Measurements from ENCODE around the gene OR52I2. TPM values are rescaled to one million over a fixed set of nuclear protein-coding genes. Genes with fewer than 3 reads are reported as not detected.
A peak's percentile ranks its signal among the peaks of the same experiment; 100 is the strongest.

The OR52I2 gene
- total and polyA plus RNA-seq, 2 donors (not counting 1 experiment from before 2014, with no cell fraction given) = not detected

DNA sequence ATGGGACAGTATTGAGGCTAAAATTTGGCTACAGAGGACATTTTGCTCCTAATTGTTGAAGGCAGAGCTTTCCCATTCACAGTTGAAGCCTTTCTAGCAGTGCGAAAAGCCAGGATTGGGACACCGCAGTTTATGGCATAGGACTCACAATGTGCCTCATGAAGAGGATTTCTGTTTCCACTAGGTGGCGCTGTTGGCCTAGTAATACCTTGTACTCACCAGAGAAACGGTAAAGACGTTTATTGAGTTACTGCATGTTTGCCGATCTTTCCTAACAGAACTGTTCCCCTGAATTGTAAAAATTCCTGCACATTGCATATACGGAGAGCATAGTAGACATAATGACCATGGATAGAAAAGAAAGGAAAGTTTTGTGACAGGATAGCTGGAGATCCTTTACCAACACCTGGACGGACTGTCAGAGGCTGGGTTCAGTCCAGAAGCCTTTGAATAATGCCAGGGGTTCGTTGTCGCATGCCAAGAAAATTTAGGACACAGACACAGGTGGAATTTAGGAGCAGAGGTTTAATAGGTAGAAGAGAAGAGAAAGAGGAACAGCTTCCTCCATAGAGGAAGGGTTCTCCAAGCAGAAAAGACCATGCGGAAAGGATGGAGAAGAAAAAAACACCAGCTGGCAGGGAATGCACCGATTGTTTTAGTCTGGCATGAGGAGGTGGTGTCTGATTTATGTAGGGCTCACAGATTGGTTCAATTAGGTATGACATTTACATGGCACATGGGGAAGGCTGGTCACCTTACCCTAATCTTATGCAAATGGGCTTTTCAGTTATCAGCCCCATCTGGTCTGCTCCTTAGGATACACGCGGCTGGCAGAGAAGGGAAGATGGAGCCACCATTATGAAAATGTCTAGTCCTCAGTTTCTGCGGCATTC is 44.9 kb downstream of the OR52I2 start:
- WGBS (ENCODE audit: insufficient coverage) = 73% methylated on average over 8 of the region's 15 CpGs
- no peaks in the 10 kb centered on the region for H3K4me1 ChIP-seq (ENCODE audit: control insufficient read depth in 2 of 2, insufficient read depth in 2 of 2, low read length in 2 of 2)
- DNase-seq (peak; percentile 46), ATAC-seq (ENCODE audit: low read depth) (no peak)
- H3K4me1 Mint-ChIP-seq = no peaks in the 10 kb centered on the region
- intact Hi-C loops (cut with micrococcal nuclease) = no loop called here
- peaks cover 0 to 14% (median 6%) of the 10 kb centered on the region in 3 donors for H3K9me3 ChIP-seq (ENCODE audit: control extremely low read depth in 1 of 3, control insufficient read depth in 2 of 3, insufficient read depth in 1 of 3, low read length in 2 of 3)
- ChIA-PET POLR2A (no interaction called here), CTCF (interaction anchor here (2.3 kb wide), 1 partner anchor 11 kb away, joined by 24 read pairs; the partner anchor contains the start of gene OR51D1)
- no peaks in the 10 kb centered on the region for H4K20me1 ChIP-seq (ENCODE audit: control insufficient read depth, insufficient read depth, low read length, poor library complexity, severe bottlenecking)
- peaks cover 51% of the 10 kb centered on the region for H3K27me3 Mint-ChIP-seq
- no peak overlapping the region for H3K27ac ChIP-seq (ENCODE audit: low read length in 2 of 2)
- H3K27me3 ChIP-seq (replicated peaks in 1 of 4; ENCODE audit: control extremely low read depth in 1 of 4, control insufficient read depth in 3 of 4, insufficient read depth in 4 of 4, low read length in 3 of 4) = peaks cover 0 to 10% (median 8%) of the 10 kb centered on the region in 4 experiments
- H3K9me3 Mint-ChIP-seq (ENCODE audit: insufficient read depth) = peaks cover 11% of the 10 kb centered on the region
- H3K79me2 ChIP-seq (ENCODE audit: control insufficient read depth, insufficient read depth, low read length) = no peaks in the 10 kb centered on the region
- H3K4me2 ChIP-seq (replicated peaks; ENCODE audit: low read depth, low read length, poor library complexity, severe bottlenecking) = no peak overlapping the region
- no peaks in the 10 kb centered on the region for H3K36me3 ChIP-seq (replicated peaks in 1 of 2; ENCODE audit: control extremely low read depth in 1 of 2, control insufficient read depth in 1 of 2, extremely low read depth in 1 of 2, insufficient read depth in 2 of 2, low read length in 1 of 2)
- no peak overlapping the region for H2AFZ ChIP-seq (ENCODE audit: insufficient read depth, low read depth, low read length, poor library complexity, severe bottlenecking)
- H3K27ac Mint-ChIP-seq = no peak overlapping the region
- no peak overlapping the region for H3K4me3 Mint-ChIP-seq
- H3K4me3 ChIP-seq (ENCODE audit: control extremely low read depth in 1 of 5, extremely low read depth in 1 of 5, insufficient read depth in 1 of 5, low read depth in 2 of 5, low read length in 4 of 5) = no peak overlapping the region
- TF ChIP-seq, protein P1, sequence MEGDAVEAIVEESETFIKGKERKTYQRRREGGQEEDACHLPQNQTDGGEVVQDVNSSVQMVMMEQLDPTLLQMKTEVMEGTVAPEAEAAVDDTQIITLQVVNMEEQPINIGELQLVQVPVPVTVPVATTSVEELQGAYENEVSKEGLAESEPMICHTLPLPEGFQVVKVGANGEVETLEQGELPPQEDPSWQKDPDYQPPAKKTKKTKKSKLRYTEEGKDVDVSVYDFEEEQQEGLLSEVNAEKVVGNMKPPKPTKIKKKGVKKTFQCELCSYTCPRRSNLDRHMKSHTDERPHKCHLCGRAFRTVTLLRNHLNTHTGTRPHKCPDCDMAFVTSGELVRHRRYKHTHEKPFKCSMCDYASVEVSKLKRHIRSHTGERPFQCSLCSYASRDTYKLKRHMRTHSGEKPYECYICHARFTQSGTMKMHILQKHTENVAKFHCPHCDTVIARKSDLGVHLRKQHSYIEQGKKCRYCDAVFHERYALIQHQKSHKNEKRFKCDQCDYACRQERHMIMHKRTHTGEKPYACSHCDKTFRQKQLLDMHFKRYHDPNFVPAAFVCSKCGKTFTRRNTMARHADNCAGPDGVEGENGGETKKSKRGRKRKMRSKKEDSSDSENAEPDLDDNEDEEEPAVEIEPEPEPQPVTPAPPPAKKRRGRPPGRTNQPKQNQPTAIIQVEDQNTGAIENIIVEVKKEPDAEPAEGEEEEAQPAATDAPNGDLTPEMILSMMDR (IDR thresholded peaks at IDR 0.05) = peak; percentile 69
- TF ChIP-seq EZH2 (IDR thresholded peaks at IDR 0.05; ENCODE audit: borderline replicate concordance, insufficient read depth, low read depth, low read length, poor library complexity, severe bottlenecking) = no peak
- no peak overlapping the region for H3K9ac ChIP-seq (ENCODE audit: low read length)

GRCh38 chr11:4636136-4636535 is 54.6 kb downstream of the OR52I2 start:
- Mint-ChIP-seq H3K4me1 (no peaks in the 10 kb centered on the region), H3K9me3 (ENCODE audit: insufficient read depth) (no peaks in the 10 kb centered on the region), H3K27me3 (peaks cover 11% of the 10 kb centered on the region), H3K4me3 (no peak overlapping the region), H3K27ac (no peak overlapping the region)
- Histone ChIP-seq H3K9me3 (ENCODE audit: control extremely low read depth in 1 of 3, control insufficient read depth in 2 of 3, insufficient read depth in 1 of 3, low read length in 2 of 3) (peaks cover 0 to 5% (median 0%) of the 10 kb centered on the region in 3 donors), H2AFZ (ENCODE audit: insufficient read depth, low read depth, low read length, poor library complexity, severe bottlenecking) (no peak overlapping the region), H3K27me3 (replicated peaks in 1 of 4; ENCODE audit: control extremely low read depth in 1 of 4, control insufficient read depth in 3 of 4, insufficient read depth in 4 of 4, low read length in 3 of 4) (peaks cover 0 to 10% (median 5%) of the 10 kb centered on the region in 4 experiments), H3K4me1 (ENCODE audit: control insufficient read depth in 2 of 2, insufficient read depth in 2 of 2, low read length in 2 of 2) (peaks cover 0 to 3% of the 10 kb centered on the region in 2 donors), H3K36me3 (replicated peaks in 1 of 2; ENCODE audit: control extremely low read depth in 1 of 2, control insufficient read depth in 1 of 2, extremely low read depth in 1 of 2, insufficient read depth in 2 of 2, low read length in 1 of 2) (no peaks in the 10 kb centered on the region), H3K9ac (ENCODE audit: low read length) (no peak overlapping the region), H3K4me2 (replicated peaks; ENCODE audit: low read depth, low read length, poor library complexity, severe bottlenecking) (no peak overlapping the region), H3K4me3 (ENCODE audit: control extremely low read depth in 1 of 5, extremely low read depth in 1 of 5, insufficient read depth in 1 of 5, low read depth in 2 of 5, low read length in 4 of 5) (no peak overlapping the region), H3K79me2 (ENCODE audit: control insufficient read depth, insufficient read depth, low read length) (no peaks in the 10 kb centered on the region), H3K27ac (ENCODE audit: low read length in 2 of 2) (no peak overlapping the region), H4K20me1 (ENCODE audit: control insufficient read depth, insufficient read depth, low read length, poor library complexity, severe bottlenecking) (no peaks in the 10 kb centered on the region)
- no peak for DNase-seq
- WGBS (ENCODE audit: insufficient coverage) = 97% methylated on average over 2 of the region's 2 CpGs
- POLR2A ChIA-PET = no interaction called here
- intact Hi-C loops (cut with micrococcal nuclease) = loop anchor here (2.0 to 5.0 kb wide), 2 partner anchors 1255 to 1716 kb away; no protein-coding TSS in a partner anchor
- CTCF ChIA-PET = interaction anchor here (0.5 to 3.1 kb wide), 19 partner anchors 9 to 1718 kb away, joined by 3 to 24 read pairs (median 6); partner anchors contain the start of gene TRIM68
- TF ChIP-seq, protein P1 (IDR thresholded peaks at IDR 0.05) = no peak
- TF ChIP-seq EZH2 (IDR thresholded peaks at IDR 0.05; ENCODE audit: borderline replicate concordance, insufficient read depth, low read depth, low read length, poor library complexity, severe bottlenecking) = no peak
- ATAC-seq (ENCODE audit: low read depth) = no peak
